IgD-negative memory B cell (primary cell): Measurements from ENCODE around the gene PRND. TPM values are rescaled to one million over a fixed set of nuclear protein-coding genes. Genes with fewer than 3 reads are reported as not detected.
"Not testable (repeated sequence)": the region's sequence is repeated elsewhere in the genome, so short reads cannot be mapped to it uniquely, and the experiment has no call there.

Experiments
- H3K27ac Mint-ChIP-seq, 3 donors: one replicate each; pipeline ENCODE4 v1.8.0; 2020 to 2022; ENCODE audit warnings: mild to moderate bottlenecking in 3 of 3, mixed read lengths in 3 of 3, moderate library complexity in 1 of 3
- H3K27me3 Mint-ChIP-seq: one replicate; pipeline ENCODE4 v1.8.0; 2021; ENCODE audit warnings: mixed read lengths
- H3K36me3 Mint-ChIP-seq: one replicate; pipeline ENCODE4 v1.8.0; 2020; ENCODE audit warnings: mild to moderate bottlenecking, mixed read lengths
- H3K4me1 Mint-ChIP-seq, 3 donors: one replicate each; pipeline ENCODE4 v1.8.0; 2020 to 2022; ENCODE audit warnings: mixed read lengths in 3 of 3, mild to moderate bottlenecking in 1 of 3
- H3K4me3 Mint-ChIP-seq, 4 donors: one replicate each; pipeline ENCODE4 v1.8.0; 2020 to 2022; ENCODE audit warnings: mild to moderate bottlenecking in 4 of 4, mixed read lengths in 4 of 4, moderate library complexity in 3 of 4
- H3K9me3 Mint-ChIP-seq, 3 donors: one replicate each; pipeline ENCODE4 v1.8.0; 2020 to 2021; ENCODE audit warnings: mixed read lengths in 3 of 3, mild to moderate bottlenecking in 1 of 3
- polyA plus RNA-seq: library from polyadenylated mRNA; unstranded; fragments of 300-500 nt; fragmentation: Illumina TruSeq; gene quantifications from one replicate; pipeline ENCODE4 v1.2.3, GENCODE V29; 2021

Gene PRND
- polyA plus RNA-seq, 1 donor from 2014 or later = 0.06 TPM

DNA sequence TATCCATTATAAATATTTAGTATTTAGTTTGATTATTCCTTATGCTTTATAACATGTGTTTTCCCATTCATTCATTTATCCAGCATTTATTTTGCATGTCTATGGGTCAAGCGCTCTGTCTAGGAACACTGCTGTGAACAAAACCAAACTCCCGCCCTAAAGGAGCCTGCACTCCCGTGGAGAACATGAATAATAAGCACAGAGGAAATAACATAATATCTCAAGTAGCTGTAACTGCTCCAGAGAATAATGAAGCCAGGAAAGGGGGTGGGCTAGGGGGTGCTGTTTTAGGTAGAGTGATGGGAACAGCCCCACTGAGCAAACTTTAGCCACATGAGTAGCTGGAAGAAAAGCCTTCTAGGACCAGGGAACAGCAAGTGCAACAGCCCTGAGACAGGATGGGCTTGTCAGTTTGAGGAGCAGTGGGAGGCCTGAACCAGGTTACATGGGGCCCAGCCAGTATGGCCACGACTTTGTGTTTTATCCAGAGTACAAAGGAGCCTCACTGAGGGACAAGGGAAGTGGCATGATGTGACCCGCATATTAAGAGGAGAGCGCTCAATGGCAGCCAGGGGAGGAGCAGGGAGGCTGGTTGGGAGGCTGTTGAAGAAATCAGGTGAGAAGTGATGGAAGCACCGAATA lies 24.4 kb upstream of the PRND start:
- H3K27me3 Mint-ChIP-seq = no peaks in the 10 kb centered on the region
- H3K36me3 Mint-ChIP-seq = peaks cover 13% of the 10 kb centered on the region
- H3K4me3 Mint-ChIP-seq = peak overlapping the region in 1 of 4 donors; percentile 67
- peaks cover 18 to 22% (median 21%) of the 10 kb centered on the region in 3 donors for H3K4me1 Mint-ChIP-seq
- H3K27ac Mint-ChIP-seq = peak overlapping the region in 1 of 3 donors; percentile 86
- no peaks in the 10 kb centered on the region for H3K9me3 Mint-ChIP-seq

- Mint-ChIP-seq H3K9me3 (no peaks in the 10 kb centered on the region), H3K4me1 (peaks cover 18 to 24% (median 21%) of the 10 kb centered on the region in 3 donors), H3K27ac (peak overlapping the region in 1 of 3 donors; percentile 84), H3K4me3 (peak overlapping the region in 2 of 4 donors; percentile 67 to 79), H3K27me3 (no peaks in the 10 kb centered on the region), H3K36me3 (peaks cover 12% of the 10 kb centered on the region)
Observed at GRCh38 chr20:4697831-4698221, 23.9 kb upstream of the PRND start.

DNA sequence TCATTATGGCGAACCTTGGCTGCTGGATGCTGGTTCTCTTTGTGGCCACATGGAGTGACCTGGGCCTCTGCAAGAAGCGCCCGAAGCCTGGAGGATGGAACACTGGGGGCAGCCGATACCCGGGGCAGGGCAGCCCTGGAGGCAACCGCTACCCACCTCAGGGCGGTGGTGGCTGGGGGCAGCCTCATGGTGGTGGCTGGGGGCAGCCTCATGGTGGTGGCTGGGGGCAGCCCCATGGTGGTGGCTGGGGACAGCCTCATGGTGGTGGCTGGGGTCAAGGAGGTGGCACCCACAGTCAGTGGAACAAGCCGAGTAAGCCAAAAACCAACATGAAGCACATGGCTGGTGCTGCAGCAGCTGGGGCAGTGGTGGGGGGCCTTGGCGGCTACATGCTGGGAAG lies 22.5 kb upstream of the PRND start:
- Mint-ChIP-seq H3K4me3 (no peak overlapping the region), H3K9me3 (no peaks in the 10 kb centered on the region), H3K36me3 (peaks cover 5% of the 10 kb centered on the region), H3K27me3 (no peaks in the 10 kb centered on the region), H3K4me1 (peaks cover 20 to 25% (median 24%) of the 10 kb centered on the region in 3 donors), H3K27ac (no peak overlapping the region)

GRCh38 chr20:4699957-4700356 lies 21.8 kb upstream of the PRND start:
- Mint-ChIP-seq H3K4me3 (no peak overlapping the region), H3K36me3 (peaks cover 5% of the 10 kb centered on the region), H3K27me3 (no peaks in the 10 kb centered on the region), H3K9me3 (no peaks in the 10 kb centered on the region), H3K4me1 (peaks cover 27 to 30% (median 27%) of the 10 kb centered on the region in 3 donors), H3K27ac (no peak overlapping the region)

DNA sequence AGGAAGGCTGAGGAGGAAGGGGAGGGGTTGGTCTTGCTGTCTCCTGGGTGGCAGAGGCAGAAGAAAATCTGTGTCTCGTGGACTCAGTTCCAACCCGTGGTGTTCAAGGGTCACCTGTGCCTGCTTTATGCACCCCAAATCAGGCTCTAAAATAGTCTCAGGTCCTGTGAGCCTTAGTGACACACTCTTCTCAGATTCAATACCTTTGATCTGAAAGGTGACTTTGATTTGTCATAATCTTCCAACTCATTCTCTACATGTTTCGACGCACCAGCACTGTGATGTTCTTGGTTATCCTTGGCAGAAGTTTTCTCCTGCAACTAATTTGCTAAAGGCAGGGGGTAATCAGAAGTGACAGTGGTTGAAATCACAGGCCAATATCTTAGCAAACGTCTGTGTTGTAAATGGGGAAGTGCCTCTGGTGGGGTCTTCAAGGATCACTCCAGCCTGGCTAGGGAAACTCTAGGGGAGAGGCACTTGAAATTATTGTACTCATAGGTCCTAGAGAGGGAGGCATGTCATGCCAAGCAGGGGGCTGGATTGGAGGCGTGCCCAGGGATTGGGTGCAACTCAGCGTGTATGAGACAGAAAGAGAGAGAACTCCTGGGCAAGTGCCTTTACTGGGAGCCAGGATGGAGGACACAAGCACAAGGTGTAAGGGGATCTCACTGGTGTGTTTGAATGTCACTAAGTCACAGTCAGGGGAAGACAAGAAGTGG lies 19.0 kb upstream of the PRND start:
- no peaks in the 10 kb centered on the region for H3K9me3 Mint-ChIP-seq
- no peaks in the 10 kb centered on the region for H3K36me3 Mint-ChIP-seq
- no peak overlapping the region for H3K27ac Mint-ChIP-seq
- H3K27me3 Mint-ChIP-seq = no peaks in the 10 kb centered on the region
- H3K4me1 Mint-ChIP-seq = peaks cover 13 to 18% (median 14%) of the 10 kb centered on the region in 3 donors
- no peak overlapping the region for H3K4me3 Mint-ChIP-seq

DNA sequence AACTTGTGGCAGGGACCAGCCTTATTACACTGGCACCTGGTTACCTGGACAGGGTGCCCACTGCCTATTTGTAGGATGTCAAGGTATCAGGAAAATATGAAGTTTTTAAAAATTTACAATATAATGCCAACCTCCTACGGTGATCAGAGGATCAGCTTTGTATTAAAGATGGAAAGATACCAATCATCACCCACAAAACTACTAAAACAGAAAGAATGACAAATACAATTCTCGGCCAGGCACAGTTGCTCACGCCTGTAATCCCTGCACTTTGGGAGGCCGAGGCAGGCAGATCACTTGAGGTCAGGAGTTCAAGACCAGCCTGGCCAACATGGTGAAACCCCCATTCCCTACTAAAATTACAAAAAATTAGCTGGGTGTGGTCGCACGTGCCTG lies 18.4 kb upstream of the PRND start:
- Mint-ChIP-seq H3K27me3 (no peaks in the 10 kb centered on the region), H3K36me3 (no peaks in the 10 kb centered on the region), H3K4me1 (peaks cover 9 to 14% (median 10%) of the 10 kb centered on the region in 3 donors), H3K9me3 (no peaks in the 10 kb centered on the region), H3K27ac (no peak overlapping the region), H3K4me3 (no peak overlapping the region)

DNA sequence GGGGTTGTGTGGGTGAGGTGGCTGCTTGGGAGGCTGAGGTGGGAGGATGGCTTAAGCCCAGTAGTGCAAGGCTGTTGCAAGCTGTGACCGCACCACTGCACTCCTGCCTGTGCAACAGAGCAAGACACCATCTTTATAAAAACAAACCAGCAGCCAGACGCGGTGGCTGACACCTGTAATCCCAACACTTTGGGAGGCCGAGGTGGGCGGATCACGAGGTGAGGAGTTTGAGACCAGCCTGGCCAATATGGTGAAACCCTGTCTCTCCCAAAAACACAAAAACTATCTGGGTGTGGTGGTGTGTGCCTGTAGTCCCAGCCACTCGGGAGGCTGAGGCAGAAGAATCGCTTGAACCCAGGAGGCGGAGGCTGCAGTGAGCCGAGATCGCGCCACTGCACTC lies 14.8 kb upstream of the PRND start:
- H3K36me3 Mint-ChIP-seq, H3K27me3 Mint-ChIP-seq, H3K9me3 Mint-ChIP-seq, H3K4me3 Mint-ChIP-seq: not testable (repeated sequence)
- Mint-ChIP-seq H3K4me1 (peaks cover 16 to 19% (median 17%) of the 10 kb centered on the region in 3 donors), H3K27ac (peak overlapping the region in 1 of 3 donors; percentile 73)

- Mint-ChIP-seq H3K4me1 (peaks cover 14 to 17% (median 15%) of the 10 kb centered on the region in 3 donors), H3K27ac (no peak overlapping the region), H3K36me3 (peaks cover 7% of the 10 kb centered on the region), H3K27me3 (no peaks in the 10 kb centered on the region), H3K9me3 (peaks cover 0 to 2% (median under 1%) of the 10 kb centered on the region in 3 donors), H3K4me3 (no peak overlapping the region)
Observed at GRCh38 chr20:4708036-4708435, 13.7 kb upstream of the PRND start.

GRCh38 chr20:4708856-4709255 lies 12.9 kb upstream of the PRND start:
- Mint-ChIP-seq H3K27me3 (no peaks in the 10 kb centered on the region), H3K36me3 (peaks cover 9% of the 10 kb centered on the region), H3K4me1 (peaks cover 15 to 17% (median 15%) of the 10 kb centered on the region in 3 donors), H3K27ac (no peak overlapping the region), H3K4me3 (peak overlapping the region in 2 of 4 donors; percentile 44 to 52), H3K9me3 (peaks cover 0 to 3% (median 2%) of the 10 kb centered on the region in 3 donors)

GRCh38 chr20:4709261-4710105 lies 12.2 kb upstream of the PRND start:
- Mint-ChIP-seq H3K27ac (peak overlapping the region in 1 of 3 donors; percentile 92), H3K36me3 (peaks cover 9% of the 10 kb centered on the region), H3K4me1 (peaks cover 11 to 13% (median 12%) of the 10 kb centered on the region in 3 donors), H3K27me3 (no peaks in the 10 kb centered on the region), H3K4me3 (peak overlapping the region in 1 of 4 donors; percentile 52), H3K9me3 (peaks cover 0 to 3% (median 2%) of the 10 kb centered on the region in 3 donors)

DNA sequence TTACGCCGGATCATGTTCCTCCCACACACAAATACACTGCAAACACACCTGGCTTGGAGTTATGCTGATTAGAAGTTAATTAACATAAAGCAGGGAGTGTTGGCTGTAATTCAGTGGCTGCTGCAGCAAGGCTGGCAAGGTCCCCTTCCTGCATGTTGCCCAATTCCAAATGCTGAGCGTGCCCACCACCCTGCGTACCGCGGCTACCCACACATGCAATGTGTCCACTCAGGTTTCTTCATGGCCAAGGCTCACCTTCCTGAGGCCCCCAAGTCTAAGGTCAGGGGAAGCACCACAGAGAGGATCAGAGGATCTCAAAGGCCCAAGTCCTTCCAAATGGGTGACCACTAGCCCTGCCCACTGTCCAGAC lies 11.6 kb upstream of the PRND start:
- Mint-ChIP-seq H3K9me3 (peaks cover 0 to 3% (median 2%) of the 10 kb centered on the region in 3 donors), H3K36me3 (peaks cover 9% of the 10 kb centered on the region), H3K27ac (no peak overlapping the region), H3K4me3 (no peak overlapping the region), H3K4me1 (peaks cover 8 to 11% (median 9%) of the 10 kb centered on the region in 3 donors), H3K27me3 (no peaks in the 10 kb centered on the region)

- H3K27me3 Mint-ChIP-seq = no peaks in the 10 kb centered on the region
- peaks cover 11% of the 10 kb centered on the region for H3K36me3 Mint-ChIP-seq
- no peak overlapping the region for H3K27ac Mint-ChIP-seq
- H3K9me3 Mint-ChIP-seq = peaks cover 0 to 3% (median 2%) of the 10 kb centered on the region in 3 donors
- H3K4me3 Mint-ChIP-seq = peak overlapping the region; percentile 3 to 86 (median 20)
- peaks cover 9 to 12% (median 9%) of the 10 kb centered on the region in 3 donors for H3K4me1 Mint-ChIP-seq
Observed at GRCh38 chr20:4711511-4711910, 10.2 kb upstream of the PRND start.

DNA sequence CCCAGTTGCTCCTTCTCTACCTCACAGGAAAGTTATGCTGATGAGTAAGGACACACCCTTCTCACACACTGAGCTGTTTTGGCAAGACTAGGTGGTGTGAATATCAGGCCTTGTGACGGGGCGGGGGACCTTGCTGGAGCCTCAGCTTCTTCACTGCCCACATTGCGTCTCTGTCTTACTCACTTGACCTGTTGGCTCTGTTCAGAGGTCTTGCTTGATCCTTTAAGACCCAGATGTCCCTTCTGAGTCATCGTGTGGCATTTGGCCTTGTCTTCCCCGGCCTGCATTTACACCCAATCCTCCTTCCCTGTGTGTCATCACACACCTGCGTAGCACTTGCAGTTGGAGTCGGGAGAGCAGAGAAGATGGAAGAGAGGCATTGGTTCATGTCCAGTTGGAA lies 8.3 kb upstream of the PRND start:
- peak overlapping the region in 1 of 4 donors; percentile 55 for H3K4me3 Mint-ChIP-seq
- H3K27me3 Mint-ChIP-seq = no peaks in the 10 kb centered on the region
- H3K9me3 Mint-ChIP-seq = peaks cover 0 to 3% (median 2%) of the 10 kb centered on the region in 3 donors
- peaks cover 12 to 19% (median 19%) of the 10 kb centered on the region in 3 donors for H3K4me1 Mint-ChIP-seq
- H3K36me3 Mint-ChIP-seq = peaks cover 11% of the 10 kb centered on the region
- peak overlapping the region in 1 of 3 donors; percentile 61 for H3K27ac Mint-ChIP-seq

DNA sequence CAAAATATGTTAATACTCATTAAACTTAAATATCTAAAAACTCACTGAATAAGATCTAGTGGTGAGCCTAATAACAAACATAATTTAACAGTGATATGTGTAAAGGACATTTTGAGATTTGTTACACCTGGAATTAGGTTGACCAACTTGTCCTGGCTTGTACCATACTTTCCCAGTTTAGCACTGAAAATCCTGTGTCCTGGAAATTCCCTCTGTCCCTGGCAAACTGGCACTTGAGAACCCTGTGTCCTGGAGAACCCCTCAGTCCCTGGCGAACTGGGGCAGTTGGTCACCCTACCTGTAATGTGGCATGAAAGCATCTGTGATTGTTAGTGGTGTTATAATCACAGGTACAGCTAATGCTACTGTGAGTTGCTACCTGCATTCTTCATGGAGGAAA lies 6.9 kb upstream of the PRND start:
- H3K9me3 Mint-ChIP-seq = peaks cover 0 to 3% (median 0%) of the 10 kb centered on the region in 3 donors
- H3K4me3 Mint-ChIP-seq = no peak overlapping the region
- no peaks in the 10 kb centered on the region for H3K27me3 Mint-ChIP-seq
- H3K36me3 Mint-ChIP-seq = peaks cover 4% of the 10 kb centered on the region
- no peak overlapping the region for H3K27ac Mint-ChIP-seq
- H3K4me1 Mint-ChIP-seq = peaks cover 17 to 27% (median 23%) of the 10 kb centered on the region in 3 donors
